ENCODE results near the gene FBXW12. TPM values are rescaled to one million over a fixed set of nuclear protein-coding genes. Genes with fewer than 3 reads are reported as not detected.

FBXW12 gene
- total RNA-seq, 1 donor from 2014 or later = not detected

DNA sequence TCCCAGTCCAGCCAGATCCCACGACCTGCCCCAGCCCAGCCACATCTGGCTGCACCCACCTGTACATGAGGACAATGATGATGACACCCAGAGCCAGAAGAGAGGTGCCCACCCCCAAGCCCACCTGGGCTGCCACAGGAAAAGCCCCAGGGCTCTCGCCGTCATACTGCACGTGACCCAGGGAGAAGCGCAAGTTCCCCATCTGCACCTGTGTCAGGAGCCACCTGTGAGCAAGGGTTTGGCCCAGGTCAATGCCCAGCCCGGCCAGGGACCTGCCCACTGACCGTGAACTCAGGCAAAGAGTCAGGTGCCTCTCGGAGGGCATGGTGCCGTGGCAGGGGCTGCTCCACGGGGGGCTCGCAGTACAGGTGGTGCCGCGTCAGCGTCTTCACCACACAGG lies 41.6 kb downstream of the FBXW12 start:
- H3K4me1 Mint-ChIP-seq (ENCODE audit: low read depth) = no peaks in the 10 kb centered on the region
- peaks cover 57% of the 10 kb centered on the region for H3K36me3 Mint-ChIP-seq (ENCODE audit: low read depth)
- no peaks in the 10 kb centered on the region for H3K27me3 Mint-ChIP-seq (ENCODE audit: low read depth)
- DNase-seq (ENCODE audit: low spot score) = peak; percentile 83
- no peaks in the 10 kb centered on the region for H3K9me3 Mint-ChIP-seq (ENCODE audit: low read depth)
- no peak overlapping the region for H3K27ac Mint-ChIP-seq (ENCODE audit: unreplicated experiment)
- no peak overlapping the region for H3K4me3 Mint-ChIP-seq (ENCODE audit: unreplicated experiment)
- TF ChIP-seq, protein P1, sequence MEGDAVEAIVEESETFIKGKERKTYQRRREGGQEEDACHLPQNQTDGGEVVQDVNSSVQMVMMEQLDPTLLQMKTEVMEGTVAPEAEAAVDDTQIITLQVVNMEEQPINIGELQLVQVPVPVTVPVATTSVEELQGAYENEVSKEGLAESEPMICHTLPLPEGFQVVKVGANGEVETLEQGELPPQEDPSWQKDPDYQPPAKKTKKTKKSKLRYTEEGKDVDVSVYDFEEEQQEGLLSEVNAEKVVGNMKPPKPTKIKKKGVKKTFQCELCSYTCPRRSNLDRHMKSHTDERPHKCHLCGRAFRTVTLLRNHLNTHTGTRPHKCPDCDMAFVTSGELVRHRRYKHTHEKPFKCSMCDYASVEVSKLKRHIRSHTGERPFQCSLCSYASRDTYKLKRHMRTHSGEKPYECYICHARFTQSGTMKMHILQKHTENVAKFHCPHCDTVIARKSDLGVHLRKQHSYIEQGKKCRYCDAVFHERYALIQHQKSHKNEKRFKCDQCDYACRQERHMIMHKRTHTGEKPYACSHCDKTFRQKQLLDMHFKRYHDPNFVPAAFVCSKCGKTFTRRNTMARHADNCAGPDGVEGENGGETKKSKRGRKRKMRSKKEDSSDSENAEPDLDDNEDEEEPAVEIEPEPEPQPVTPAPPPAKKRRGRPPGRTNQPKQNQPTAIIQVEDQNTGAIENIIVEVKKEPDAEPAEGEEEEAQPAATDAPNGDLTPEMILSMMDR (IDR thresholded peaks at IDR 0.05) = no peak

DNA sequence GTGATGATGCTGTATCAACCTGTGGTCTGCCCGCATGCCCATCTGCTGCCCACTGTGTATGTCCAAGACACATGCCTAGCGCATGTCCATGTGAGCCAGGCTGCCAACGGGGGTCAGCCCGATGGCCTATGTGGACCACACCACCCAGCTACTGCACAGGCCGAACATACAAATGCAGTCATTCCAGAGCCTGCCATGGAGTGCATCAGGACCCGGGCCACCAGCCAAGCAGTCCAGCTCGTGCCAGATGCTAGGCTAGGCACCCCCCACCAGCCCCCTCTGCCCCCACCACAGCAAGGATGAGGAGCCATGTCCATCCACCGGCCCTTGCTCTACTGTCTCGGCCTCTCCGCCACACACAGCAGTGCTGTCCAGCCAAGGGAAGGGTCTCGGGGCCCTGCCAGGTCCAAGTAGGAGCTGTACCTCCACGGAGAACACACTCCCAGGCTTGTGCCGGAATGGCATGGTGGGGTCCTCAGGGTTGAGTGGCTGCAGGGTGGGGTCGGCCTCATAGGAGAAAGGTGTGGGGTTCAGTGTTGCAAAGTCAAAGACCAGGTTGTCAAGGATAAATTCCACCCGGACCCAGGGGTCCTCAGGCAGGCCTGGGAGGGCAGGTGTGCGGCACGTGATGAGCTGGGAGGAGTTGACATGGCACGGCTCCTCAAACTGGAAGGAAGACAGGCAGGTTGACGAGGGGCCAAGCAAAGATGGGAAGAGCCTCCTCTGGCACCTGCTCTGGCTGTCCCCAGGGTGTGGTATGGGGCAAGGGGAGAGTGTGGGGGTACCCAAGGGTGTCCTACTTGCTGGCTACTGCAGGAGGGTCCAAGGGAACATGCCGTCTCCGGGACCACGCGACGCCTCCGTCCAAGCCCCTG lies 42.6 kb downstream of the FBXW12 start:
- peak; percentile 77 for DNase-seq (ENCODE audit: low spot score)
- H3K9me3 Mint-ChIP-seq (ENCODE audit: low read depth) = no peaks in the 10 kb centered on the region
- no peaks in the 10 kb centered on the region for H3K27me3 Mint-ChIP-seq (ENCODE audit: low read depth)
- TF ChIP-seq, protein P1 (IDR thresholded peaks at IDR 0.05) = no peak
- H3K36me3 Mint-ChIP-seq (ENCODE audit: low read depth) = peaks cover 50% of the 10 kb centered on the region
- H3K4me3 Mint-ChIP-seq (ENCODE audit: unreplicated experiment) = no peak overlapping the region
- H3K27ac Mint-ChIP-seq (ENCODE audit: unreplicated experiment) = no peak overlapping the region
- no peaks in the 10 kb centered on the region for H3K4me1 Mint-ChIP-seq (ENCODE audit: low read depth)

DNA sequence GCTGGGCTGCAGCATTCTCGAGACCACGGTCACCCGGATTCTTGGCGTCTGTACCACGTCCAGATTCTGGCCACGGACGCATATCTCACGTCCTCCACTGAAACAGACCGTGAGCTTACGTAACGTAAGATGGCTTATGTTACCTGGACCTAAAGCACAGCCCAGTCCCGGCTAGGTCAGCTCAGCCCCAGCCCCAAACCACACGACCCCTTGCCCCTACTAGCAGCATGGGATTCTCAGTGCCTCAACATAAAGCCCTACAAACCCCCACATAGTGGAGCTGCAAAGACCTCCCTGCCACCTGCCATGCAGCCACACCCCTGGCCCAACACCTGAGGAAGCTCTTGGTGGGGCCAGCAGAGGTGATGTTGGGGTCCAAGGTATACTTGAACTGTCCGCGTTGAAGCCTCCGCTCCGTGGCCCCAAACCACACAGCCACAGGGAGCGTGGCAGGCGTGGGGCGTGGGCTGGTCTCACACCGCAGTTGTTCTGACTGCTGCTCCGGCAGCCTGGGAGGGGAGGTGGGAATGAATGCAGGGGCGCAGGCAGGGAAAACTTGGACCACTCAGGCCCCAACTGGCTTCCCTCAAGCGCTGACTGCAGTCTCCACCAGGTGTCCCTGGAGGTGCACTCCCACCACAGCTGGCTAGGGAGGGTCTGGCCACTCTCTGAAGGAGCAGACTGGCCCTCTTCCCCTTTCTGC lies 43.4 kb downstream of the FBXW12 start:
- TF ChIP-seq, protein P1 (IDR thresholded peaks at IDR 0.05) = peak; percentile 8
- Mint-ChIP-seq H3K36me3 (ENCODE audit: low read depth) (peaks cover 46% of the 10 kb centered on the region), H3K4me3 (ENCODE audit: unreplicated experiment) (no peak overlapping the region), H3K4me1 (ENCODE audit: low read depth) (no peaks in the 10 kb centered on the region), H3K9me3 (ENCODE audit: low read depth) (no peaks in the 10 kb centered on the region), H3K27me3 (ENCODE audit: low read depth) (no peaks in the 10 kb centered on the region), H3K27ac (ENCODE audit: unreplicated experiment) (no peak overlapping the region)
- DNase-seq (ENCODE audit: low spot score) = peak; percentile 64

DNA sequence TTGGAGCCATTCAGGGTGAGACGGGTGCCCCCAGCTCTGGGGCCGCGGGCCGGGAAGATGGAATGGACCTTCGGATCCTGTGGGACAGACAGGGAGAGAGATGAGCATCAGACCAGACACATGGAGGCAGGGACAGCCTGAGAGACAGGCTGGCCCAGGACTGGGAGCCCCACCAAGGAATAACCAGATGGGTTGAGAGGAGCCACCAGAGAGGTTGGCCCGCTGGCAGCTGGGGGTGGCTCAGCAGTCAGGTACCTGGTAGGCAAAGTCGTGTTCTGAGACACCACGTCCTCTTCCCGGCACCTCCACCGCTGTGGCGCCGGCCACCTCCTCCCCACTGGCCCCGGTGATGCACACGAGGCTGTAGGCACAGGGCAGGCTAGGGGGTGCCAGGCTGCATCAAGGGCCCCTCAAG lies 44.1 kb downstream of the FBXW12 start:
- H3K27ac Mint-ChIP-seq (ENCODE audit: unreplicated experiment) = no peak overlapping the region
- no peak overlapping the region for H3K4me3 Mint-ChIP-seq (ENCODE audit: unreplicated experiment)
- H3K27me3 Mint-ChIP-seq (ENCODE audit: low read depth) = no peaks in the 10 kb centered on the region
- no peaks in the 10 kb centered on the region for H3K9me3 Mint-ChIP-seq (ENCODE audit: low read depth)
- peaks cover 43% of the 10 kb centered on the region for H3K36me3 Mint-ChIP-seq (ENCODE audit: low read depth)
- DNase-seq (ENCODE audit: low spot score) = peak; percentile 74
- H3K4me1 Mint-ChIP-seq (ENCODE audit: low read depth) = no peaks in the 10 kb centered on the region
- TF ChIP-seq, protein P1 (IDR thresholded peaks at IDR 0.05) = no peak

DNA sequence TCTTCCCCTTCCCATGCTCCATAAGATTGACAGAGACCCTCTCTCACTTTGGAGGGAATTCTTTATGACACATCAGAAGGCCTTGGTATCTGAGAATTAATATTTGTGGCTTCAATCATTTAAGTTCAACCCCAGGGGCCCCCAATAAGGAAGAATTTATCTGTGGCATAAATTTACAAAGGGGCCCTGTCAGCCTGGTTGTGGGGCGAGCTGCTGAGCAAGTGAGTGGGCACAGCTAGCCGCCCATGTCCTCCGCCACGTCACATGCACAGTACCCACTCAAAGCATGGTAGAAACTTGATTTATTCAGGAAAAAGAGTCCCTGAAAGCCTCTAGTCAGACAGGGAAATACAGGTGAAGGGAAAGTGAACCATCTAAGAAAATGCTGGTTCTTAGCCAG lies 44.5 kb downstream of the FBXW12 start:
- Mint-ChIP-seq H3K4me3 (ENCODE audit: unreplicated experiment) (no peak overlapping the region), H3K4me1 (ENCODE audit: low read depth) (no peaks in the 10 kb centered on the region), H3K27ac (ENCODE audit: unreplicated experiment) (no peak overlapping the region), H3K36me3 (ENCODE audit: low read depth) (peaks cover 41% of the 10 kb centered on the region), H3K9me3 (ENCODE audit: low read depth) (no peaks in the 10 kb centered on the region), H3K27me3 (ENCODE audit: low read depth) (no peaks in the 10 kb centered on the region)
- TF ChIP-seq, protein P1 (IDR thresholded peaks at IDR 0.05) = no peak
- DNase-seq (ENCODE audit: low spot score) = peak; percentile 34

All from chondrocyte (in vitro differentiated cells).